HCT116 (cell line): Measurements from ENCODE around the gene KRT86. TPM values are rescaled to one million over a fixed set of nuclear protein-coding genes. Genes with fewer than 3 reads are reported as not detected.

Source experiments
- ATAC-seq: fragments of 200-7000 bp; cut with Tn5 transposase; 2 replicates; pipeline ENCODE4 v1.9.1; 2020; ENCODE audit warnings: mild to moderate bottlenecking, moderate library complexity
- BruUV-seq: library from RNA; stranded (reverse); fragments of 400-500 nt; replicated peaks from 2 replicates; lab custom pipeline; 2021; lab: Mats Ljungman, UMichigan
- CTCF ChIA-PET: fragments of 300-600 bp; sonication (Branson Sonifier 250); formaldehyde crosslinking; loops from one replicate; lab custom pipeline; 2021; ENCODE audit warnings: antibody characterized with exemption; lab: Charles Lee
- POLR2A ChIA-PET: fragments of 300-600, 350-600 bp; sonication (Branson Sonifier 250); formaldehyde crosslinking; loops from one replicate; lab custom pipeline; 2021; ENCODE audit warnings: antibody characterized with exemption; lab: Charles Lee
- RAD21 ChIA-PET, 2 experiments: fragments of 300-600 bp; sonication (Branson Sonifier 250); formaldehyde crosslinking; loops; one replicate each; lab custom pipeline; 2023; ENCODE audit warnings: low total read pairs in 2 of 2; ENCODE audit not compliant: uncharacterized antibody in 2 of 2, unreplicated experiment in 2 of 2, low non-redundant PET in 1 of 2; lab: Charles Lee
- DNase-seq: peaks from one replicate; pipeline ENCODE4 v3.0.0-alpha.2; 2010; ENCODE audit warnings: low read depth, low spot score
- H2AFZ ChIP-seq: fragments of 200-600 bp; shearing (Covaris generic), sonication (generic); 2 replicates; pipeline ENCODE4 v1.6.1; 2017; ENCODE audit warnings: low read depth, mixed run types, mixed read lengths, antibody characterized with exemption, low read length; ENCODE audit not compliant: poor library complexity, severe bottlenecking
- H3K27ac ChIP-seq: 2 replicates; pipeline ENCODE4 v1.5.1; 2012; ENCODE audit warnings: low read depth, low read length
- H3K27me3 ChIP-seq: fragments of 200-600 bp; sonication (generic); 2 replicates; pipeline ENCODE4 v1.6.1; 2016; ENCODE audit warnings: mixed run types, low read length, mixed read lengths; ENCODE audit not compliant: insufficient read depth
- H3K36me3 ChIP-seq, 2 experiments: fragments of 200-500 bp in 1 of 2; fragments of 200-600 bp in 1 of 2; sonication (Bioruptor generic) in 1 of 2; sonication (generic) in 1 of 2; 2 replicates each; pipeline versions ENCODE4 v1.5.1 to v1.6.1; 2014 to 2016; ENCODE audit warnings: low read length in 2 of 2, inconsistent platforms in 1 of 2, mixed read lengths in 1 of 2, mixed run types in 1 of 2; ENCODE audit not compliant: insufficient read depth in 2 of 2, control insufficient read depth in 1 of 2
- H3K4me1 ChIP-seq, 2 experiments: fragments of 200-600 bp in 1 of 2; sonication (generic) in 1 of 2; 2 replicates each; pipeline versions ENCODE4 v1.5.1 to v1.6.1; 2012 to 2017; ENCODE audit warnings: low read length in 2 of 2, inconsistent platforms in 1 of 2, mild to moderate bottlenecking in 1 of 2, mixed read lengths in 1 of 2, mixed run types in 1 of 2, moderate library complexity in 1 of 2; ENCODE audit not compliant: insufficient read depth in 2 of 2, control insufficient read depth in 1 of 2
- H3K4me2 ChIP-seq: fragments of 200-600 bp; sonication (generic); 2 replicates; pipeline ENCODE4 v1.6.1; 2017; ENCODE audit warnings: mixed run types, low read length, mixed read lengths
- H3K4me3 ChIP-seq, 2 experiments: fragments of 200-600 bp in 1 of 2; sonication (generic) in 1 of 2; replicated peaks in 1 of 2; 2 replicates each; pipeline ENCODE4 v1.5.1; 2011 to 2016; ENCODE audit warnings: low read length in 2 of 2, control low read depth in 1 of 2, low read depth in 1 of 2, mild to moderate bottlenecking in 1 of 2, mixed read lengths in 1 of 2, mixed run types in 1 of 2
- H3K79me2 ChIP-seq: fragments of 200-600 bp; sonication (generic); 2 replicates; pipeline ENCODE4 v1.6.1; 2017; ENCODE audit warnings: mild to moderate bottlenecking, mixed run types, low read length, moderate library complexity, mixed read lengths; ENCODE audit not compliant: insufficient read depth
- H3K9ac ChIP-seq: fragments of 200-600 bp; sonication (generic); 2 replicates; pipeline ENCODE4 v1.6.1; 2016; ENCODE audit warnings: low read length, mixed read lengths
- H3K9me2 ChIP-seq: fragments of 200-600 bp; sonication (generic), shearing (Covaris generic); 2 replicates; pipeline ENCODE4 v1.6.1; 2017; ENCODE audit warnings: mixed run types, mild to moderate bottlenecking, moderate library complexity; ENCODE audit not compliant: insufficient read depth
- H3K9me3 ChIP-seq, 2 experiments: fragments of 200-500 bp in 1 of 2; fragments of 200-600 bp in 1 of 2; sonication (Bioruptor generic) in 1 of 2; sonication (generic) in 1 of 2; 2 replicates each; pipeline ENCODE4 v1.6.1; 2014 to 2017; ENCODE audit warnings: low read length in 2 of 2, mixed read lengths in 2 of 2, inconsistent platforms in 1 of 2, low read depth in 1 of 2, mild to moderate bottlenecking in 1 of 2, mixed run types in 1 of 2, moderate library complexity in 1 of 2; ENCODE audit not compliant: control insufficient read depth in 1 of 2, insufficient read depth in 1 of 2
- H4K20me1 ChIP-seq: fragments of 200-600 bp; sonication (generic), shearing (Covaris generic); 2 replicates; pipeline ENCODE4 v1.6.1; 2017; ENCODE audit warnings: mixed run types, mild to moderate bottlenecking, moderate library complexity; ENCODE audit not compliant: insufficient read depth
- CEBPB ChIP-seq: IDR thresholded peaks from 2 replicates; pipeline ENCODE4 v1.6.1; 2012; ENCODE audit warnings: low read depth
- EGR1 ChIP-seq: IDR thresholded peaks from 2 replicates; pipeline ENCODE4 v1.6.1; 2012; ENCODE audit warnings: low read depth
- ELF1 ChIP-seq: IDR thresholded peaks from 2 replicates; pipeline ENCODE4 v1.6.1; 2012; ENCODE audit warnings: low read depth, borderline replicate concordance
- EZH2phosphoT487 ChIP-seq: fragments of 200-600 bp; IDR thresholded peaks from 2 replicates; pipeline ENCODE4 v1.6.1; 2018; ENCODE audit warnings: antibody characterized with exemption, borderline replicate concordance
- FOSL1 ChIP-seq: IDR thresholded peaks from 2 replicates; pipeline ENCODE4 v1.6.1; 2012; ENCODE audit warnings: low read depth
- JUND ChIP-seq: IDR thresholded peaks from 2 replicates; pipeline ENCODE4 v1.6.1; 2012
- MAX ChIP-seq: IDR thresholded peaks from 2 replicates; pipeline ENCODE4 v1.6.1; 2012
- POLR2A ChIP-seq: IDR thresholded peaks from 2 replicates; pipeline ENCODE4 v1.7.0; 2011; ENCODE audit warnings: borderline replicate concordance; ENCODE audit not compliant: insufficient read depth, insufficient read length; ENCODE audit errors: extremely low read depth
- POLR2AphosphoS5 ChIP-seq: IDR thresholded peaks from 2 replicates; pipeline ENCODE4 v1.6.1; 2011; ENCODE audit warnings: mild to moderate bottlenecking, low read depth, low read length, moderate library complexity
- RAD21 ChIP-seq: IDR thresholded peaks from 2 replicates; pipeline ENCODE4 v1.6.1; 2012; ENCODE audit warnings: low read depth, mild to moderate bottlenecking
- SP1 ChIP-seq: IDR thresholded peaks from 2 replicates; pipeline ENCODE4 v1.6.1; 2012; ENCODE audit warnings: low read depth
- YY1 ChIP-seq: IDR thresholded peaks from 2 replicates; pipeline ENCODE4 v1.6.1; 2011; ENCODE audit warnings: low read length, low read depth, moderate library complexity, mild to moderate bottlenecking; ENCODE audit not compliant: insufficient replicate concordance; ENCODE audit errors: extremely low read depth
- ZBTB33 ChIP-seq: IDR thresholded peaks from 2 replicates; pipeline ENCODE4 v1.6.1; 2011; ENCODE audit warnings: mild to moderate bottlenecking, low read length, moderate library complexity; ENCODE audit not compliant: insufficient replicate concordance; ENCODE audit errors: extremely low read depth
- ZNF274 ChIP-seq: fragments of 200-500 bp; sonication (Bioruptor generic); IDR thresholded peaks from 2 replicates; pipeline ENCODE4 v1.6.1; 2014; ENCODE audit warnings: mild to moderate bottlenecking, low read depth, low read length, inconsistent platforms
- intact Hi-C: fragments of 100-400 bp; cut with micrococcal nuclease; formaldehyde crosslinking; loops from 2 replicates; pipeline ENCODE4 v1.10.0; 2022
- total RNA-seq: library from RNA; stranded (reverse); gene quantifications from one replicate; pipeline ENCODE4 v1.2.1, GENCODE V29; 2021; ENCODE audit not compliant: unreplicated experiment

The KRT86 gene
- total RNA-seq, 1 experiment from 2014 or later, result 1.5 TPM

GRCh38 chr12:52347551-52348510 lies 73.4 kb downstream of the KRT86 start:
- ATAC-seq, result no peak
- POLR2A ChIA-PET, result no interaction called here
- Histone ChIP-seq H3K4me1 (peaks cover 14 to 29% of the 10 kb centered on the region in 2 experiments), H3K9me3 (no peaks in the 10 kb centered on the region), H4K20me1 (no peaks in the 10 kb centered on the region), H2AFZ (no peak overlapping the region)
- intact Hi-C loops, result no loop called here
- BruUV-seq, result no TSS peak
- RAD21 ChIA-PET, result no interaction called here
- no peak for TF ChIP-seq CEBPB
- no peak for TF ChIP-seq FOSL1
- TF ChIP-seq POLR2AphosphoS5, result no peak
- no peak for TF ChIP-seq MAX
- TF ChIP-seq SP1, result no peak
- no peak for TF ChIP-seq YY1
- no peak for TF ChIP-seq JUND
- TF ChIP-seq RAD21, result no peak
- TF ChIP-seq ZNF274, result no peak
- no peak for TF ChIP-seq EGR1
- no peak for TF ChIP-seq ELF1
- no peak for TF ChIP-seq EZH2phosphoT487
- no peak for TF ChIP-seq ZBTB33
- TF ChIP-seq POLR2A, result no peak
- TF ChIP-seq, all 23 proteins: peak for 0
- CTCF ChIA-PET, result interaction anchor here (0.8 to 1.7 kb wide), 3 partner anchors 14 to 69 kb away, joined by 3 to 4 read pairs (median 3); no protein-coding TSS in a partner anchor
- H3K27me3 ChIP-seq, result no peaks in the 10 kb centered on the region
- no peaks in the 10 kb centered on the region for H3K36me3 ChIP-seq
- H3K4me3 ChIP-seq, result no peak overlapping the region
- H3K27ac ChIP-seq, result no peak overlapping the region
- no peak overlapping the region for H3K4me2 ChIP-seq
- no peak for DNase-seq
- H3K9me2 ChIP-seq, result no peaks in the 10 kb centered on the region
- no peak overlapping the region for H3K9ac ChIP-seq
- no peaks in the 10 kb centered on the region for H3K79me2 ChIP-seq
